Neuron (in vitro differentiated cells): Measurements from ENCODE around the gene HYOU1.

Experiments
- H2AFZ ChIP-seq: one replicate; pipeline ENCODE4 v1.6.1; 2013; ENCODE audit warnings: low read depth, mild to moderate bottlenecking, inconsistent platforms, low read length, moderate library complexity
- H3K27me3 ChIP-seq: one replicate; pipeline ENCODE4 v1.6.1; 2013; ENCODE audit warnings: low read length; ENCODE audit not compliant: insufficient read depth
- H3K36me3 ChIP-seq: one replicate; pipeline ENCODE4 v1.6.1; 2013; ENCODE audit warnings: low read length; ENCODE audit not compliant: insufficient read depth
- H3K4me1 ChIP-seq: one replicate; pipeline ENCODE4 v1.6.1; 2013; ENCODE audit warnings: low read length; ENCODE audit not compliant: insufficient read depth
- H3K4me3 ChIP-seq: 2 replicates; pipeline ENCODE4 v1.5.1; 2013; ENCODE audit warnings: mild to moderate bottlenecking, low read length, moderate library complexity
- H3K9me3 ChIP-seq: one replicate; pipeline ENCODE4 v1.6.1; 2013; ENCODE audit warnings: low read length

The HYOU1 gene

DNA sequence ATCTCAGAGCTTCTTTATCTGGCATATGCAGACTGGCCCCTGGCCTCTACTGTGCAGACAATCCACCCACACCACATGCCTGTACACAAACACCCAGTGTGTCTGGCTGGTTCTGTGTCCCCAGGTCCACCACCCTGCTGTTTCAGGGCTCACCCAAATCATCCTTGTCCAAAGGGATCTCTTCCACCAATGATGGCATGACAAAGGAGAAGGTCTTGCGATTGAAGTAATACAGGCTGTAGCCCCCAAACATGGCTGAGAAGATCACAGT, 28.0 kb downstream of the HYOU1 start:
- H3K36me3 ChIP-seq, result peaks cover 41% of the 10 kb centered on the region
- H3K4me3 ChIP-seq, result no peak overlapping the region
- H3K27me3 ChIP-seq, result no peaks in the 10 kb centered on the region
- H3K9me3 ChIP-seq, result no peaks in the 10 kb centered on the region
- H3K4me1 ChIP-seq, result peaks cover 9% of the 10 kb centered on the region
- no peak overlapping the region for H2AFZ ChIP-seq

DNA sequence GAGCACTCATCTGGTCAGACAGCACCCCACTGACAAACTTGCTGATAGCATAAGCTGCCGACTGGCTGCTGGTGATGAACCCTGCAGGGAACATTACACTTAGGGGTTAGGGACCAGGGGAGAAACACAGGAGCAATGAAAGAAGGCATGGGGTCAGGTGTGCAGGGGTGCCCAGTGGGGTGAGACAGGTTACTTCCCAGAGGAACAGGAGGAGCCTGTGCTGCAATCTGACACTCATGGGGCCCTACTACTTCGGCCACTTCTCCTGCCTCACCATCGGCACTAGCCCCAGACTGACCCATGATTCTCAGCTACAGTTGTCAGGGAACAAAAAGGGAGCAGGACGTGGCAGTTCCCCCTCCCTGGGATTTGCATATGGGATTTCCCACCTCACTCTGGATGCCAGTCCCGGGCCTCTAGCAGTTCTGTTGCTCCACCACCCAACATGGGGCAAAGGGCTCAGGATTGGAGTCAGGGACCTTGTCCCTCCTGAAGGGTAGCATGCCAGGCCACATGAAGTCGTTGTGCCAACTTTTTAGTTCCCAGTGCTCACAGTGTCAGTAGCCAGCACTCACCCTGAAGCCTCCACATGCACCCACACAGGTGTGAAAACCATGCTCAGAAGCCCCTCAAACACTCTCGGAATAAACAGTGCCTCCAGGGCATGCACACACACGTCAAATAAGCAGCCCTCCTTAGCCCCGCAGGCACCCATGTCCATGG, 28.5 kb downstream of the HYOU1 start:
- Histone ChIP-seq H3K4me3 (no peak overlapping the region), H3K36me3 (peaks cover 46% of the 10 kb centered on the region), H2AFZ (no peak overlapping the region), H3K9me3 (no peaks in the 10 kb centered on the region), H3K27me3 (no peaks in the 10 kb centered on the region), H3K4me1 (peaks cover 9% of the 10 kb centered on the region)

DNA sequence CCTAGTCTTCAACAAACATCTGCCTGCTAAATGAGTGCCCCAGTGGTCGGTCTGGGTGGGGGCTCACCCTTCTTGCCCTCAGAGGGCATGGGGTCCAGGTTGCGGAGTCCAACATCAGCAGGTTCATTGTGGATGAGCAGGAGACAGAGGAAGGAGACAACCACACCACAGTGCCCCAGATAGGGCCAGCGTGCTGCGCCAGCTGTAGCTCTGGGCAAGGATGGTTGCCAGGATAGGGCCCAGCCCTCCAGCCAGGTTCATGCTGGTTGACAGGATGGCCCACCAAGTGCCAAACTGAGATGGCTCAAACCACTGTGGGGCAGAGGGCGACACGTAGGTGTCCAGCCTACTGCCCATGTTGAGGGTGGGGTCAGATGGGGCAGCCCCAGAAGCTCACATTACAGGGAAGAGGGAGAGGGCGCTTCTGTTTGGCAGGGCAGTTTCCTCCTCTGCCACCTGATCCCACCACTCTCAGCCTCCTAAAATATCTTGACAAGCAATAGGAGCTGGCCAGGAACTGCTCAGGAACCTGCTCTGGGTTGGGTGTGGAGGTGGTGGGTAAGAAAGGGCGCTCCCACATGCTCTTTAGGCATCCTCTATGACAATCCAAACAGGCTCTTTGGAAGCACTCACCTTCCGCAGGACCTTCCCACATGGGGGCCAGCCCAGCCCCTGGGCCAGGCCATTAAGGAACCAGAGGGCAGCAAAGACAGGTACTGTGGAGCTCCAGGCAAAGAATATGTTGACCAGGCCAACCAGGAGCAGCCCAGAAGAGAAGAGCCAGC, 29.3 kb downstream of the HYOU1 start:
- H2AFZ ChIP-seq, result no peak overlapping the region
- H3K4me1 ChIP-seq, result peaks cover 9% of the 10 kb centered on the region
- no peaks in the 10 kb centered on the region for H3K9me3 ChIP-seq
- no peak overlapping the region for H3K4me3 ChIP-seq
- peaks cover 53% of the 10 kb centered on the region for H3K36me3 ChIP-seq
- H3K27me3 ChIP-seq, result no peaks in the 10 kb centered on the region

DNA sequence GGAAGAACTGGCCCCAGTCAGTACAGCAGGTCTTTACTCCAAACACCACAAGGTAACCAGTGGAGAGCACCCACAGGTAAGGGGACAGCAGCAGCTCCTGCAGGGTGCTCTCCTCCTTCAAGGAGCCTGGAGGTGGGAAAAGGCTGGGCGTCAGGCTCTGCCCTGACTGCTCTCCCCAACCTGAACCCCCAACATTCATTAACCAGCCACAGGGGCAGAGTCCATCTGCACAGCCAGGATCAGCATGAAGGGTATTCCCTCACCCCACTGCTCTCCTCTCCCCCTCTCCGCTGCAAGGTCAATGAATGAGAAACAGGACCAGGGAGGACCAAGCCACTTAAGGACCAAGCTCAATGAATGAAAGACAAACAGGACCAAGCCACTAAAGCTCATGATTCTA, 30.0 kb downstream of the HYOU1 start:
- Histone ChIP-seq H3K36me3 (peaks cover 58% of the 10 kb centered on the region), H3K4me1 (peaks cover 9% of the 10 kb centered on the region), H2AFZ (no peak overlapping the region), H3K9me3 (no peaks in the 10 kb centered on the region), H3K27me3 (no peaks in the 10 kb centered on the region), H3K4me3 (no peak overlapping the region)

DNA sequence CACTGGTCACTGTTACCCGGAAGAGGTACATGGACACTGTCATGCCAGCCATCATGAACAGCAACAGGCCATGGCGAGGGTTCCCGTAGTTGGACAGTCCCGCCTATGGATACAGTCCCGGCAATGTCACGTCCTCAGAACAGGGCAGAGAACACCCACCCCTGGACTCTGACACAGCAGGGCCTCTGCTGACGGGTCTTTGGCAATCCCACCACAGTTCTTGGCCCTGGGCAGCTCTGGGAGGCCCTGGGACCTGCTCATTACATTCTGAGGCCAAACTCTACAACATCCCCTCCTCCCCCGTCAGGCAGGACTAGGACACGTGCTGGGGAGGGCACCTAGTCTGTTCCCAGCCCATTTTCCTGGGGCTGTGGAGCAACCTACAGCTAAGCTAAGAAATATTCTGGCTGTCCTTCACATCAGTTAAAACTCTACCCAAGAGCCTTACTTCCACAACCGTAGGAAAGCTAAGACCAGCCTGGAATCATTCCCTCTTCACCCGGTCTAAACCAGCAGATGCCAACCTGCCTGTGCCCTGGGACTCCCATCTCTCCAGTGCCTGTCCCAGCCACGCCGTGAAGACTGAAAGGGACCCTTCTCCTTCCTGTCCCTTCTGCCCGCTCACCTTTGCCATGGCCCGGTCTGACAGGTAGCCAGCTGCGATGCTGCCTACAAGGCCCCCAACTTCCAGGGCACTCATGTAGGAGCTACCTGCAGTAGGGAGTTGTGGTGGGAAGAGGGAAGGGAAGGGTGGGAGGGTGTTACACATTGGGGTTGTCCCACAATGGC, 30.8 kb downstream of the HYOU1 start:
- Histone ChIP-seq H3K4me1 (peaks cover 9% of the 10 kb centered on the region), H3K27me3 (no peaks in the 10 kb centered on the region), H2AFZ (no peak overlapping the region), H3K4me3 (no peak overlapping the region), H3K9me3 (no peaks in the 10 kb centered on the region), H3K36me3 (peaks cover 66% of the 10 kb centered on the region)

DNA sequence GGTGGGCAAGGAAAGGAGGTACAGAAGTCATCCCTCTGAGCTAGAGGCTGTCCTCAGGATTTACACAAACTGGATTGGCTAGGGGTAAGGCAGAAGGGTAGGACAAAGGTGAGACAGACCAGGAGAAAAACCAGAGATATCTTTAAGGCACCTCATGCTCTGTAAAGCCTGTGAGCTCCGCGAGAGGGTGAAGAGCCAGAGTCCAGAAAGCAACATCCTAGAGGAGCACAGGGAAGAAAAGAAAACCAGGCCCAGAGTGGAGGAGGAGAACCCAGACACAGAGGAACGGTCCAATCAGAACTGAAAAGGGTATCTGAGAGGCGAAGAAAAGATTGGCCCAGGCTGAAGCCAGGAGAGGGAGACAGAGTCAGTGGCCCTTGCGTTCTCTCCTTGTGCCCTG, 31.5 kb downstream of the HYOU1 start:
- no peaks in the 10 kb centered on the region for H3K27me3 ChIP-seq
- no peak overlapping the region for H2AFZ ChIP-seq
- no peak overlapping the region for H3K4me3 ChIP-seq
- H3K9me3 ChIP-seq, result no peaks in the 10 kb centered on the region
- H3K36me3 ChIP-seq, result peaks cover 69% of the 10 kb centered on the region
- peaks cover 9% of the 10 kb centered on the region for H3K4me1 ChIP-seq

DNA sequence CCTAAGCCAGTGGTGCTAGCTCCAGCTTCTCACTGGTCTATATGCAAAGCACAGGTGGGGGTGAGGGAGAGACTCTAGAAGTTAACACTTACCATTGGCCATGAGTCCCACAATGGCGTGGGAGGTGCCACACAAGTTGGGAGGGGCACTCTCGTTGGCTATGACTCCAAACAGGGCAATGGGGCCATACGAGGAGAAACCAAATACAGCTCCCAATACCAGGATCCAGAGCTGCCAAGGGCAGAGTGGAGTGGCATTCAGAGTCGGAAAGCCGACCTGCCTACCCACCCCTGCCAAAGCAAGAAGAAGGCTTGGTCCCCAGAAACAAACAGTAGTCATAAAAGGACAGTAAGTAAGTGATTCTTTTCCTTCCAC, 31.9 kb downstream of the HYOU1 start:
- H3K4me3 ChIP-seq, result no peak overlapping the region
- peaks cover 11% of the 10 kb centered on the region for H3K4me1 ChIP-seq
- H3K36me3 ChIP-seq, result peaks cover 70% of the 10 kb centered on the region
- no peak overlapping the region for H2AFZ ChIP-seq
- H3K27me3 ChIP-seq, result no peaks in the 10 kb centered on the region
- H3K9me3 ChIP-seq, result no peaks in the 10 kb centered on the region

DNA sequence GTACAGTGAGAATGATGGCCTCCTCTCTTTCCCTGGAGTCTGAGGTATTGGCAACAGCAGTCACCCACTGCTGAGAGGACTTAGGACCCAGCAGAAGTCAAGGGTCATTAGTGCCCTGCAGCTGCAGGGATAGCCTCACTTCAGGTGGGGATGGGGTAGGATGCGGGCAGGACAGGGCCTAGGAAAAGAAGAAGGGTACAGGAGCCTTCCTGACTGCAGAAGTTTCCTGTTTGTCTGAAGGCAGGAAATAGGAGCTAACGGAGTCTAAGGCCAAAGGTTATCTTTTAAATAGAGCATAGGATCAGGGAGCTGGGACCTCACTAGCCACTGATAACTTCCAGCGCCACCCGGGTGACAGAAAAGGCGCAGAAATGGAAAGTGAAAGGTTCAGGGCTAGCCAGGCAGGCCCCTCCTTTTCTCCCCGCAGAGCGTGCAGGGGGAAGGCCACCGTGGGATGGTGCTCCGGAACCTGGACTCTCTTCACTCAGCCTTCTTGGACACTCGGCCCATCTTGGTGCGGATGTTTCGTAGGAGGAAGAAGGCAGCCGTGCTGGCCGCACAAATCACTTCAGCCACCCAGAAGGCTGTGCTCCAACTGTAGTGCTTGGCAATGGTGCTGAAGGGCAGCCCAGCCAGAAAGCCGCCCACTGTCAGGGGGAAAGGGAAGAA, 32.4 kb downstream of the HYOU1 start:
- H3K36me3 ChIP-seq, result peaks cover 72% of the 10 kb centered on the region
- peaks cover 11% of the 10 kb centered on the region for H3K4me1 ChIP-seq

DNA sequence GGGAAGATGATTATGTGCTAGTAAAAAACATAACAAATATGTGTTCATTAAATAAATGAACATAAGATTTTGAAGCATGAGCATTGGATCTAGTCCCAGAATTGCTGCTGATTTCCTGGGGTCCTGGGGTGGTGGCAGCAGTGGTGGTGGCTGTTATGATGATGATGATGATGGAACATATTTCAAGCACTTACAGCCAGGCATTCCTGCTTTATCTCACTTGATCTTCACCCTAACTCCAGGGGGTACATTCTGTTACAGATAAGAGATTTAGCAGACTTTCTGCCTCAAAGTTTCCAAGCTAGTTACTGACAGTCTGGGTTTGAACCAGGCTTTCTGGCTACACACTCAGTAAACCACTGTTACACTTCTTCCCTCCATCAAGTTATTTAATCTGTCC, 33.3 kb downstream of the HYOU1 start:
- H3K36me3 ChIP-seq, result peaks cover 67% of the 10 kb centered on the region
- no peak overlapping the region for H3K4me3 ChIP-seq
- H3K9me3 ChIP-seq, result no peaks in the 10 kb centered on the region
- H3K27me3 ChIP-seq, result no peaks in the 10 kb centered on the region
- H2AFZ ChIP-seq, result no peak overlapping the region
- H3K4me1 ChIP-seq, result peaks cover 8% of the 10 kb centered on the region

More for the DNA sequence above, 32.4 kb downstream of the HYOU1 start:
- Histone ChIP-seq H3K9me3 (no peaks in the 10 kb centered on the region), H3K27me3 (no peaks in the 10 kb centered on the region), H2AFZ (no peak overlapping the region), H3K4me3 (no peak overlapping the region)

DNA sequence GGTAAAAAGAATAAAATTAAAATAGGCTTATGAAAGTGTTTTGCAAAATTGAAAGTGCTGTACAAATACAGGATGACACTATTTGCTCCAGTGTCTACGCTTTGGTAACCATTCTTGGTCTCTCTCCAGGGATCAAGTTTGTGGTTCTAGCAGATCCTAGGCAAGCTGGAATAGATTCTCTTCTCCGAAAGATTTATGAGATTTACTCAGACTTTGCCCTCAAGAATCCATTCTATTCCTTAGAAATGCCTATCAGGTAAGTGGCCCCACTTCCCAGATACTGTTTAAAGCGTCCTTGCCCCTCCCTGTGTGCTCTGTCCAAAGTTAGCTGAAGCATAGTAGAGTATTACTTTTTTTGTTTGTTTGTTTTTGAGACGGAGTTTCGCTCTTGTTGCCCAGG, 35.4 kb downstream of the HYOU1 start:
- H3K27me3 ChIP-seq, result no peaks in the 10 kb centered on the region
- peaks cover 57% of the 10 kb centered on the region for H3K36me3 ChIP-seq
- H3K9me3 ChIP-seq, result no peaks in the 10 kb centered on the region
- no peak overlapping the region for H3K4me3 ChIP-seq
- H3K4me1 ChIP-seq, result peaks cover 18% of the 10 kb centered on the region
- no peak overlapping the region for H2AFZ ChIP-seq

DNA sequence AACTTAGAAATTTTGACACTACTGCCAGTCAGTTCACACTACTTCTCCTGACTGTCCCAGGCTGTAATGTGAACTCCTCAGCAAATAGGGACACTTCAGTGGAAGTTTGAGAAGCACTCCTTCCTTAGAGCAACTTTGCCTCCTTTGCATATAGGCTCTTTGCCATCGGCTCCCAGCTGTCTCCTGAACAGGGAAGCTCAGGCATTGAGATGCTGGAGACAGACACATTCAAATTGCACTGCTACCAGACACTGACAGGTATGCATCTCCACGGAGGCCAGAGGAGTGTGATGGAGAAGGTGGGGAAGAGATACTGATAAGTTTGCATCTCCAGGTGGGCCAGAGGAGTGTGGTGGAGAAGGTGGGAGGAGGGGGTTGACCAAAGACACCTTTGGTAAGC, 37.0 kb downstream of the HYOU1 start:
- no peaks in the 10 kb centered on the region for H3K27me3 ChIP-seq
- no peaks in the 10 kb centered on the region for H3K9me3 ChIP-seq
- peak overlapping the region; percentile 94 for H3K4me3 ChIP-seq
- peaks cover 59% of the 10 kb centered on the region for H3K36me3 ChIP-seq
- H2AFZ ChIP-seq, result no peak overlapping the region
- peaks cover 20% of the 10 kb centered on the region for H3K4me1 ChIP-seq

DNA sequence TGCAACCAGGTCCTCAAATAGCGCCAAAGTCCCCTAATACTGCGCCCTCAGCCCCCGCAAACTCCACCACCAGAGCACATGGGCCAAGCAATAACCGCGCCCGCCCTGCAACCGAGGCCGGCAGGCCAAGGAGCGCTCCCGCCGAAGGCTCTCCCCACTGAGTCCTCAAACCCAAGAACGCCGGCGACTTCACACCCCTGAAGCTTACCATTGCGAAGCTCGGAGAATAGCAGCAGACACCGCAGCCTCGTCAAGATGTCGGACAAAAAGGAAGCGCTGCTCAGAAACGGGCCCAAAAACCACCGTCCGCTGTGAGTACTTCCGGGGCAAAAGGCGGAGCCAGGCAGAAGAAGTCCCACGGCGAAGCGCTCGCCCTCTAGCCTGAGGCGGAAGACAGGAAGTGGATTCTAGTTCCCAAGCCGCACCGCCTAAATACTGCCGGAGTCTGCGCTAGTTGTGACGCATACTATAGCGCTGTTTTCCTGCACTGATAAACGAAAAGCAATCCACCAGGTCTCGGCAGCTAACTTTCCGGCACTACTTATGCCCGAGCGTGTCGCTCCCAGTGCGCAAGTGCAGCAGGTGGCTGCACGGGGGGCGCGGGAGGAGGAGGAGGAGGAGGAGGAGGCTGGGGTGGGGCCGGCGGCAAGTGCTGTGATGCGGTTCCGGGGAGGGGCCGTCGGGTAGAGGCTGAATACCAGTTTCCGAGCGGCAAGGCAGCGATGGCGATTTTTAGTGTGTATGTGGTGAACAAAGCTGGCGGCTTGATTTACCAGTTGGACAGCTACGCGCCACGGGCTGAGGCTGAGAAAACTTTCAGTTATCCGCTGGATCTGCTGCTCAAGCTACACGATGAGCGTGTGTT, 38.7 kb downstream of the HYOU1 start, which contains the start of the genes RPS25 and TRAPPC4:
RPS25 (minus strand) TSS at position 270 of the 865 bp plus-strand sequence; CDS start at position 211, 59 bp downstream.
TRAPPC4 (plus strand) TSS at position 693 of the 865 bp plus-strand sequence; CDS start at position 723, 30 bp downstream.
- no peaks in the 10 kb centered on the region for H3K27me3 ChIP-seq
- H3K4me3 ChIP-seq, result peak within 1 kb of the TSS; percentile 94
- no peaks in the 10 kb centered on the region for H3K9me3 ChIP-seq
- peaks cover 55% of the 10 kb centered on the region for H3K36me3 ChIP-seq
- H2AFZ ChIP-seq, result peak within 1 kb of the TSS; percentile 95
- peaks cover 20% of the 10 kb centered on the region for H3K4me1 ChIP-seq
